PC-3 (cell line): Measurements from ENCODE around the gene MKLN1. TPM values are rescaled to one million over a fixed set of nuclear protein-coding genes. Genes with fewer than 3 reads are reported as not detected.

Experiments used
- ATAC-seq: fragments of 200-7000 bp; cut with Tn5 transposase; 2 replicates; pipeline ENCODE4 v1.9.1; 2020; ENCODE audit warnings: mild to moderate bottlenecking, moderate library complexity
- BruUV-seq: library from RNA; stranded (reverse); fragments of 400-500 nt; replicated peaks from 2 replicates; lab custom pipeline; 2021; lab: Mats Ljungman, UMichigan
- CTCF ChIA-PET: fragments of 300-600 bp; sonication (Branson Sonifier 250); formaldehyde crosslinking; loops from one replicate; lab custom pipeline; 2022; ENCODE audit warnings: antibody characterized with exemption; lab: Charles Lee
- POLR2A ChIA-PET: fragments of 300-600 bp; sonication (Branson Sonifier 250); formaldehyde crosslinking; loops from one replicate; lab custom pipeline; 2022; ENCODE audit warnings: antibody characterized with exemption; ENCODE audit not compliant: unreplicated experiment; lab: Charles Lee
- DNase-seq: peaks from one replicate; pipeline ENCODE4 v3.0.0-alpha.2; 2015
- H2AFZ ChIP-seq: fragments of 300-600 bp; sonication (generic); 2 replicates; pipeline ENCODE4 v1.6.0; 2016; ENCODE audit warnings: antibody characterized with exemption, low read length
- H3F3A ChIP-seq: fragments of 300-600 bp; sonication (generic); one replicate; pipeline ENCODE4 v1.6.0; 2017; ENCODE audit warnings: antibody characterized with exemption, low read length, control low read depth, mild to moderate bottlenecking; ENCODE audit not compliant: unreplicated experiment
- H3K27ac ChIP-seq: fragments of 300-600 bp; sonication (generic); 2 replicates; pipeline ENCODE4 v1.5.1; 2016; ENCODE audit warnings: mild to moderate bottlenecking, low read length
- H3K27me3 ChIP-seq: fragments of 300-600 bp; sonication (generic); 2 replicates; pipeline ENCODE4 v1.6.1; 2016; ENCODE audit warnings: low read length, mixed read lengths
- H3K36me3 ChIP-seq: fragments of 300-600 bp; sonication (generic); 2 replicates; pipeline ENCODE4 v1.6.1; 2016; ENCODE audit warnings: low read depth, mixed run types, low read length, mixed read lengths
- H3K4me1 ChIP-seq: fragments of 300-600 bp; sonication (generic); 2 replicates; pipeline ENCODE4 v1.5.1; 2016; ENCODE audit warnings: low read length; ENCODE audit not compliant: insufficient read depth
- H3K4me2 ChIP-seq: fragments of 300-600 bp; sonication (generic); 2 replicates; pipeline ENCODE4 v1.6.0; 2016; ENCODE audit warnings: low read length
- H3K4me3 ChIP-seq: fragments of 300-600 bp; sonication (generic); 2 replicates; pipeline ENCODE4 v1.5.1; 2016; ENCODE audit warnings: mild to moderate bottlenecking, low read length, mixed read lengths
- H3K79me2 ChIP-seq: fragments of 300-600 bp; sonication (generic); 2 replicates; pipeline ENCODE4 v1.6.1; 2017; ENCODE audit warnings: low read length, mixed read lengths
- H3K9ac ChIP-seq: fragments of 300-600 bp; sonication (generic); 2 replicates; pipeline ENCODE4 v1.6.0; 2016; ENCODE audit warnings: mild to moderate bottlenecking, low read length
- H3K9me2 ChIP-seq: fragments of 300-600 bp; sonication (generic); replicated peaks from 2 replicates; pipeline ENCODE4 v1.6.1; 2016; ENCODE audit warnings: mixed run types, low read length, mixed read lengths
- H3K9me3 ChIP-seq: fragments of 300-600 bp; sonication (generic); 2 replicates; pipeline ENCODE4 v1.6.1; 2016; ENCODE audit warnings: low read length, mixed read lengths
- H4K20me1 ChIP-seq: fragments of 300-600 bp; sonication (generic); 2 replicates; pipeline ENCODE4 v1.6.1; 2016; ENCODE audit warnings: low read length, mixed read lengths
- CTCF ChIP-seq: fragments of 300-600 bp; sonication (generic); conservative IDR thresholded peaks from 2 replicates; pipeline ENCODE4 v1.5.1; 2017; ENCODE audit warnings: antibody characterized with exemption, low read depth, mild to moderate bottlenecking, low read length
- EZH2 ChIP-seq: fragments of 300-600 bp; sonication (generic); IDR thresholded peaks from one replicate; pipeline ENCODE4 v1.6.1; 2017; ENCODE audit warnings: antibody characterized with exemption, mild to moderate bottlenecking, low read length; ENCODE audit not compliant: unreplicated experiment
- EZH2phosphoT487 ChIP-seq: fragments of 300-600 bp; sonication (generic); IDR thresholded peaks from 2 replicates; pipeline ENCODE4 v1.6.1; 2018; ENCODE audit warnings: mild to moderate bottlenecking, antibody characterized with exemption, low read length, borderline replicate concordance
- intact Hi-C: fragments of 100-400 bp; cut with micrococcal nuclease; formaldehyde crosslinking; loops from 2 replicates; pipeline ENCODE4 v1.9.0; 2023
- total RNA-seq: library from RNA; depleted of rRNA; stranded (reverse); fragments of >200 nt; gene quantifications from 2 replicates; pipeline ENCODE4 v1.2.3, GENCODE V29; 2014

The MKLN1 gene
- total RNA-seq, 1 experiment from 2014 or later: 16.3 TPM

- no peak overlapping the region for H3K4me2 ChIP-seq
- H2AFZ ChIP-seq: no peak overlapping the region
- ChIA-PET CTCF (no interaction called here), POLR2A (no interaction called here)
- H3K27me3 ChIP-seq: no peaks in the 10 kb centered on the region
- no peaks in the 10 kb centered on the region for H3K79me2 ChIP-seq
- ATAC-seq: no peak
- H3K27ac ChIP-seq: no peak overlapping the region
- no peak overlapping the region for H3K4me3 ChIP-seq
- BruUV-seq: no TSS peak
- H3K4me1 ChIP-seq: no peaks in the 10 kb centered on the region
- no peak overlapping the region for H3K9ac ChIP-seq
- no peaks in the 10 kb centered on the region for H3K9me3 ChIP-seq
- H3K9me2 ChIP-seq: no peaks in the 10 kb centered on the region
- intact Hi-C loops: no loop called here
- H3K36me3 ChIP-seq: peaks cover under 1% of the 10 kb centered on the region; the same call in 1 of the 2 replicates
- H3F3A ChIP-seq: no peaks in the 10 kb centered on the region
- DNase-seq: no peak
- no peak for TF ChIP-seq EZH2
- TF ChIP-seq CTCF: no peak
- no peak for TF ChIP-seq EZH2phosphoT487
- H4K20me1 ChIP-seq: no peaks in the 10 kb centered on the region
These were observed 84.4 kb downstream of the MKLN1 start for GRCh38 chr7:131412031-131412430.

- Histone ChIP-seq H3K9me3 (no peaks in the 10 kb centered on the region), H3K4me3 (no peak overlapping the region), H3K4me1 (peaks cover 5% of the 10 kb centered on the region), H3K27me3 (no peaks in the 10 kb centered on the region), H3K4me2 (no peak overlapping the region), H3K9me2 (no peaks in the 10 kb centered on the region), H2AFZ (no peak overlapping the region), H4K20me1 (no peaks in the 10 kb centered on the region), H3K9ac (no peak overlapping the region), H3F3A (no peaks in the 10 kb centered on the region), H3K36me3 (peaks cover 6% of the 10 kb centered on the region; the same call in 1 of the 2 replicates), H3K79me2 (no peaks in the 10 kb centered on the region), H3K27ac (no peak overlapping the region)
- DNase-seq: no peak
- intact Hi-C loops: no loop called here
- ChIA-PET CTCF (no interaction called here), POLR2A (no interaction called here)
- BruUV-seq: no TSS peak
- ATAC-seq: no peak
- TF ChIP-seq CTCF (no peak), EZH2 (no peak), EZH2phosphoT487 (no peak)
These were observed 86.0 kb downstream of the MKLN1 start for GRCh38 chr7:131413711-131414110.

GRCh38 chr7:131424219-131424822 is 96.6 kb downstream of the MKLN1 start:
- Histone ChIP-seq H3K4me3 (no peak overlapping the region), H3K27me3 (no peaks in the 10 kb centered on the region), H3K27ac (no peak overlapping the region), H3K9me2 (no peaks in the 10 kb centered on the region), H2AFZ (no peak overlapping the region), H3K79me2 (no peaks in the 10 kb centered on the region), H3K9me3 (no peaks in the 10 kb centered on the region), H3K4me1 (no peaks in the 10 kb centered on the region), H4K20me1 (no peaks in the 10 kb centered on the region), H3K4me2 (no peak overlapping the region), H3F3A (peaks cover 5% of the 10 kb centered on the region), H3K9ac (no peak overlapping the region), H3K36me3 (0 out of 2 replicates have a peak, but pooled peaks cover 4% of the 10 kb centered on the region)
- intact Hi-C loops: loop anchor here (1.0 to 10.0 kb wide), 5 partner anchors 92 to 355 kb away; no protein-coding TSS in a partner anchor
- peak; percentile 78 for TF ChIP-seq CTCF
- no peak for TF ChIP-seq EZH2phosphoT487
- no peak for TF ChIP-seq EZH2
- ATAC-seq (peak; percentile 96), DNase-seq (peak; percentile 57)
- no TSS peak for BruUV-seq
- POLR2A ChIA-PET: no interaction called here
- CTCF ChIA-PET: no interaction called here
